ENCODE results near the gene RASGRF1.
"Not testable (repeated sequence)": the region's sequence is repeated elsewhere in the genome, so short reads cannot be mapped to it uniquely, and the experiment has no call there.

The RASGRF1 gene

GRCh38 chr15:79090487-79091203 is at the start of gene RASGRF1:
TSS of gene RASGRF1 (minus strand) at chr15:79090780. CDS start at chr15:79090498, 282 bp downstream.
- DNase-seq, result no peak

DNA sequence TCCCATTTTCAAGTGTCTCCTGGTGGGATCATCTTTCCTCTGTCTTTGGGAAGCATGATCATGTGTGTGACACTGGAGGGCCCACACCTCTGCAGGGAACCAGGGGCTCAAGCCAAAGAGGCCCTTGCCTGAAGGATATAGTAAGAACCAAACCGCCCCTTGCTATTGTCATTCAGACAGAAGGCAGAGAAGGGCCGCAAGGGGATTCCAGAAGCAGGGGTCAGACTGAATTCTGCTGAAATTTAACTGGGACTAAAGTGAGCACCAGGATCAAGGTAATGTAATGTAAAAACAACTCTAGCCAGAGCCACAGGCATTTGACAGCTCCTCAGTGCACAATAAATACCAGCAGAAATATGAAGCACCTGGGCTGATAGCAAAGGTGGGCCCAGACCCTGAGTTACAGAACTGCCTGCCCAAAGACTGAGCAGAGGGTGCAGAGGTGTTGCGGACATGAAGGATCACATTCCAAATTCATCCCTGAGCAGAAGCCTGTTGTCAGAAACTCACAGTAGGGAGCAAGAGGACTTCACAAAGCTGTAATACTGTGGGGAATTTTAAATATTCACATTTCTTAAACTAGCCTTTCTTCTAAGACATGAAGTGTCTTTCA is 46.0 kb upstream of the RASGRF1 start:
- no peak for DNase-seq

- no peak for DNase-seq
Observed at GRCh38 chr15:79133309-79133708, 42.7 kb upstream of the RASGRF1 start.

- DNase-seq, result no peak
Observed at GRCh38 chr15:79132770-79133169, 42.2 kb upstream of the RASGRF1 start.

GRCh38 chr15:79132361-79132760 is 41.8 kb upstream of the RASGRF1 start:
- DNase-seq, result no peak

GRCh38 chr15:79130535-79131130 is 40.1 kb upstream of the RASGRF1 start:
- no peak for DNase-seq

GRCh38 chr15:79129235-79129634 is 38.7 kb upstream of the RASGRF1 start:
- DNase-seq, result no peak

DNA sequence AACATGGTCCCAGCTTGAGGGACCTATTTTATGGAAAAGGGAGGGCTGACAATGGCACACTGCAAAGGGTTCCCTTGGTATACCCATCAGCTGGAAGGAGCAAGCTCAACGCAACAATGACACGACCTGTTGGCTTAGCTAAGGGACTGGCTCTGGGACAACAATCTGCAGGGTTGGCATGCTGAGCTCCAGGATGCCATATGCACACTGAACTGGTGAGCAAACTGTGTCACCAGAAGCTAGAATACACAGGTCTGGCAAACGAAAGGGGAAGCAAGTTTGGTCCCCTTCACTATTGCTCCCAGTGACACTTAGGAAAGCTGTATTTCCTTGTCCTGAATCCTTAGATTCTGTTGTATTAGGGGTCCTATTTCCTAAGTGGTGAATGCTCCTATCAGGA is 38.0 kb upstream of the RASGRF1 start:
- DNase-seq, result no peak

- no peak for DNase-seq
Observed at GRCh38 chr15:79124388-79124787, 33.8 kb upstream of the RASGRF1 start.

- no peak for DNase-seq
Observed at GRCh38 chr15:79122991-79123390, 32.4 kb upstream of the RASGRF1 start.

DNA sequence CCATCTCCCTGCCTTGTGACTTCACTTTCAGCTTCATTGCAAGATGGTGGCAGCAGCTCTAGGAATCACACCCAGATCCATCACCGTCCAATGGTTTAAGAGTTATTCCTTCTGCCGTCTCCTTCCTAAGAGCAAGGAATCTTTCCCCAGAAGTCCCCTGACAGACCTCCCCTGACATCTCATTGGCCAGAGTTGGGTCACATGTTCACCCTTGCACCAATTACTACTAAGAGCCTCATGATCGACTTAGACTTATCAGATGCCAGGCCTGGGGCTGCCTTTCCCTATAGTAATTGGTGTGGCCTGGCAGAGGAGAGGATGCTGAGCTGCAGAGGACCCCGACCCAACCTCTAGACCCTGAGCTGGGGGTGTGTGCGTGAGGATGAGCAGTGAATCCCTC is 31.8 kb upstream of the RASGRF1 start:
- no peak for DNase-seq

DNA sequence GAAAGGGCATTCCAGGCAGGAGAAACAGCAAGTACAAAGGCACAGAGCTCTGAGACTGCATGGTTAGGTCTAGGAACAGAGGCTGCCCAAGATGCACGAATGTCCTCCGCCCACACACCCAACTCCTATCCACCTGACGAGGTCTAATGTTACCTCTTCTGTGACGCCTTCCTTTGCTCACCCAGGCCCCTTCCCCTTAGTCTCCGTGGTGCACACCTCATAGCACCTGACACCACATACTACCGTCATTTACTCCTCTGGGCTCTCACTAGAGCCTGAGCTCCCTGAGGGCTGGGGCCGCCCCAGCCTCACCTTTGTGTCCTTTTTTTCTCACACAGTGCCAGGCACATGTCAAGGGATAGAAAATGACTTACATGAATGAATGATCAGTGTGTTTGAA is 31.0 kb upstream of the RASGRF1 start:
- DNase-seq, result no peak

GRCh38 chr15:79117442-79118204 is 27.0 kb upstream of the RASGRF1 start:
- no peak for DNase-seq

- no peak for DNase-seq
Observed at GRCh38 chr15:79116771-79117170, 26.2 kb upstream of the RASGRF1 start.

- no peak for DNase-seq
Observed at GRCh38 chr15:79115986-79116665, 25.5 kb upstream of the RASGRF1 start.

GRCh38 chr15:79113831-79114230 is 23.3 kb upstream of the RASGRF1 start:
- no peak for DNase-seq

GRCh38 chr15:79111404-79111803 is 20.8 kb upstream of the RASGRF1 start:
- not testable (repeated sequence) for DNase-seq

GRCh38 chr15:79105141-79105540 is 14.6 kb upstream of the RASGRF1 start:
- DNase-seq, result no peak

DNA sequence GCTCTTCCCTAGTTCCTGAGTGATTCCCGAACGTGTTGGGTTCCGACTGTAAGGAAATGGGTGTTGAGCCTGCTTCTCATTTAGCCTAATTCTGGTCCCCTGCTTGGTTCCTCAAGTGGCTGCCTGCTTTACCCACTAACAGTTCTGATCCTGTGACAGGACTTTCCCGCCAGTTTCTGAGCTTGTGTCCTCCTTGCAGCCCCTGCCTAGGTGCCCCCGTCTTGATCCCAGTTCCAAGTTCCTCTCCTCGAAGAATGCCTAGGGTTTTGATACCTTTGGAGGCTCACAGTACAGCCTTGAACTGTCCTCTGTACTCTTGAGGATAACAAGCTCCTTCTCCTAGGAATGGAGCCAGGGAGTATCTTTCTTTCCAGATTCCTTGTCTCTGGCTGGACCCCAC is 12.0 kb upstream of the RASGRF1 start:
- no peak for DNase-seq

DNA sequence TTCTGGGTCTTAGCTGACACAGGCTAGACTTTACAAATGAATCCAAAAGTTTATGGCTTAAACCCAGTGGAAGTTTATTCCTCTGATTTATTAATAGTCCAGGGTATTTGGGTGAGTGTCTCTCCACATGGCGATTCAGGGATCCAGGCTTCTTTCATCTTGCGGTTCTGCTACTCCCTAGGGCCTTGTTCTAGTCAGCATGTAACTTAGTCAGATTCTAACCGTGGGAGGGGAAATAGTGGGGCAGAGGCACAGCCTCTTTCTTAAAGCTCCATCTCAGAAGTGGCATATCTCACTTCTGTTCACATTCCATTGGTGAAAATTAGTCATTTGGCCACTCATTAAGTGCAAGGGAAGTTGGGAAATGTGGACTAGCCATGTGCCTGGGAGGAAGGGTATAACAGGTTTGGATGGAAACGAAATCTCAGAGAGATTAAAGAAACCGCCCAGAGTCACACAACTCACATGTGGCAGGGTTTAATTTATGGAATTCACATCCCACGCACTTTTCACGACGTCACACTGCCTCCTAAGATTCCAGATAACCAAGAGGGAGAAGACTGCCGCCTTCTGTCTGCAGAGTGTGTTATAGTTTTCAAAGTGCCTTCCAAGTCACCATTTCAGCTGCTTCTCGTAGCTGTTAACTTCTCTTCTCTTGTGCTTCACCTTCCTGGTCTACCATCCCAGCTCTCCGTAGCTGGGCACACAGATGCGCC is 11.4 kb upstream of the RASGRF1 start:
- no peak for DNase-seq

- no peak for DNase-seq
Observed at GRCh38 chr15:79099692-79100091, 9.1 kb upstream of the RASGRF1 start.

GRCh38 chr15:79094611-79095021 is 4.0 kb upstream of the RASGRF1 start:
- DNase-seq, result no peak

All from activated CD4-positive, alpha-beta T cell treated with anti-CD3 and anti-CD28 coated beads for 4 hours (primary cell).